KOPT-K1 (cell line): ENCODE results near the gene MAP3K4.
A peak's percentile ranks its signal among the peaks of the same experiment; 100 is the strongest.

Experiments
- H3K27ac ChIP-seq: fragments of 200-600 bp; sonication (generic); 2 replicates; pipeline ENCODE4 v1.5.1; 2016; ENCODE audit warnings: antibody characterized with exemption, mild to moderate bottlenecking, low read depth, low read length; ENCODE audit not compliant: poor library complexity, severe bottlenecking
- H3K36me3 ChIP-seq: fragments of 200-600 bp; sonication (generic); 2 replicates; pipeline ENCODE4 v1.5.1; 2017; ENCODE audit warnings: antibody characterized with exemption, mild to moderate bottlenecking, low read length, moderate library complexity; ENCODE audit not compliant: insufficient read depth
- H3K9me3 ChIP-seq: fragments of 200-600 bp; sonication (generic); 2 replicates; pipeline ENCODE4 v1.5.1; 2017; ENCODE audit warnings: antibody characterized with exemption, low read length, mild to moderate bottlenecking; ENCODE audit not compliant: insufficient read depth, poor library complexity, severe bottlenecking

The MAP3K4 gene

DNA sequence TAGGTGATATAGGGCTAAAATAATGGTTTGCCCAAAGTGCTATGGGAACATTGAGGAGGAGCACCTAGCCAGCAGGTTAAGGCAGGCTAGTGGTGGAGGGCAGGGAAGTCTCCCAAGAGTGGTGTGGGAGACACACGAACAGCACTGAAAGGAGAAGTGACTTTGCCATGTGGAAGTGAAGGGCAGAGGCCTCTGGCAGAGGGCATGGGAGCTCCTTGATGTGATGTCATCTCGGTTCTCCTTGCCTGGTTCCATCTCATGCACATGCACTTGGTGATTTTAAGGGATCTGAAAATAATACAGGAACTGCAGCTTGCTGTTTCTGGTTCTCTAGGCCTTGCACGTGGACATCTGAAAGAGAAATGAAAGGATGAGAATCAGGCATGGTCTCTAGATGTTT lies 4.7 kb upstream of the MAP3K4 start:
- Histone ChIP-seq H3K9me3 (peaks cover 22% of the 10 kb centered on the region), H3K36me3 (no peaks in the 10 kb centered on the region), H3K27ac (no peak overlapping the region)

DNA sequence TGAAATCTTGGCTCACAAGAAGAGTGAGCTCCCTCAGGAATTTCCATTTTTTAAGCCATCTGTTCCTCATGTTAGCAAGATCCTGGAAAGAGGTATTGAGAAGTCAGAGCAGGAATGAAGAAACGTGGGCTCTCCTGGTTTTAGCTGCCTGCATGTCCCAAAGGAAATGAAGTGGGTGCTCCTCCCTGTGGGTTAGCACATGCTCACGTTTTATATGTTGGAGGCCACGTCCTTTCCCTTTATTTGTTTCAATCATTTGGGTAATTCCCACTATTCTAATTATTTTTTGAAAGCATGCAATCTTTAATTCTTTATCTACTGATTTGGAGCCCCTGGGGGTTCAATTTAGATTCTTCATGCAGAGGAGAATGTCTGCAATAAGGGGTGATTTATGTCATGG lies 4.3 kb upstream of the MAP3K4 start:
- peaks cover 21% of the 10 kb centered on the region for H3K9me3 ChIP-seq
- H3K27ac ChIP-seq = no peak overlapping the region
- H3K36me3 ChIP-seq = no peaks in the 10 kb centered on the region

DNA sequence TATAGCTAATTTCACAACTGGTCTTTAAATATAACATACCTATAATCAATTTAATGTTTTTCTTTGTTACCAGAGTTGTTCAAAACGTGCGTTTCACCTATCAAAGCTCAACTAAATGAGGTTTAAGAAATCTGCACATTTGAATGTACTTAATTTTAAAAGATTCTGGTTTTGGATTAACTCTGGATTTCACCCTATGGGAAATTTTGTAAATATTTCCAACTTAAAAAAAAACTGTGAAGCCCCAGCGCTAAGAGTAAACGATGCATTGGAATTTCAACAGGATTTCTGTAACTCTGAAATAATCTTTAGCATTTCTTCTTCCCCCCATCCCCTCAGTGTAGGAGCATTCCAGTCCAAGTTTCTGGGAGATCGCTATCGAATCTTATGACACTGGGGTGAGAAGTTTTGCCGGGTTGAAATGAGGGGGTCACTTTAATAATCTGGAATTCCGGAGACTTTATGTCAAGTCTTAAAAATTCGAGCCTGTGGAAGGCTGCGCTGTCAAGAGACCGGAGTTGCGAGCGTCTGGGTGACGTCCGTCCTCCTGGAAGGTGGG lies 643 bp upstream of the MAP3K4 start:
- peak overlapping the region; percentile 60 for H3K27ac ChIP-seq
- no peaks in the 10 kb centered on the region for H3K9me3 ChIP-seq
- H3K36me3 ChIP-seq = no peaks in the 10 kb centered on the region

DNA sequence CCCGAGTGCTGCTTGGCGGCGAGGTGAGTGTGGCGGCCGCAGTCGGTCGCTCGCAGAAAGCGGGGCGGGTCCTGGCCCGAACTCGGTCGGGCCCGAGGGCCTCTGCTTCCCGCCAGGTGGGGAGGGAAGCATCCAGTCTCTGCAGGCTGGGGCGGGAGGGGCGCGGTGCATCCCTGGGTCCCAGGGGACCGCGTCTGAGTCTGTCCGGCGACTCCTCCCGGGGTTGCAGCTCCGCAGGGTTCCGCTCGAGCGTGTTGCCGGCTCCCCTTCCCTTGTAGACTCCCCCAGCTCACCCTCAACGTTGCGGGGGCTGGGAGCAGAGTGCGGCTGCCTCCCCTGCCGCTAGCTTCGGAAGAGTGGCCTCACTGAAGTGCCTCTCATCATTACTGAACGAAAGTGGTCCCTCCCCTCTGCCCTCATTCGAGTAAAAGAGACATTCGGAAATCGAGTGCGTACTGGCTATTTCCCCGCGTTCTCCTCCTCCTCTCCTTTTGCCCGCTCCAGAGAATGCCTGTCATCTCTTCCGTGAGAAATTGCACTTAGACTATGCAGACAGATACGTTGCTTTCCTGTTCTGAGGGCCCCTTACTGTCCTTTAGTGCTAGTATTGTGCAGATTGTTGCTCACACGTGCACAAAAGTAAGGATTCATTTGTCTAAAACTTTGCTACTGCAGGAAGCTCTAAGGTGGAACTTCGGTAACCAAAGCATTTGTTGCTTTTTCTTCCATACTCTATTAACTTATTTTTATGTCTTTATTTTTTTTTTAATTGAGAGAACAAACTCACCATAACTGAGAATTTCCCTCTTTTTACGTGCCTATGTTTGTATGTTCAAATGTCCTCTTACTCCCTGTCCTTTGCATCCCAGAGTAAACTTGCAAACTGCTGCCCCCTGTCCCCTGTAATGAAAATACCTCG lies 751 bp downstream of the MAP3K4 start:
- Histone ChIP-seq H3K36me3 (no peaks in the 10 kb centered on the region), H3K27ac (peak overlapping the region; percentile 60), H3K9me3 (no peaks in the 10 kb centered on the region)

DNA sequence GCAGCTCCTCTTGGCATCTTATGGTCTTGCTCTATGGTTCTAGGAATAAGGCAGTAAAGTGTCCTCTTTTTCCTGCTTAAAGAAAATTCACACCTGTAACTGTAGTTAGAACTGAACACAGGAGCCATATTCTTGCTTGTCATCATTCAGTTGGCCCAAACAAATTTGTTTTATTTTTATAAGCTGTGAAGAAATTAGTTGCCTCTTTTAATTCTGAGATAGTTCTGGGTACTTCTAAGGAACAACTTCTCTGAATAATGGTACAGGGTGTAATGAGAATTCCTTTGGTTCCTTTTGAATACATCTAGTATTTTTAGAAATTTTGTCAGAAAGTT lies 1.4 kb downstream of the MAP3K4 start:
- Histone ChIP-seq H3K27ac (peak overlapping the region; percentile 60), H3K36me3 (0 out of 2 replicates have a peak, but pooled peaks cover 4% of the 10 kb centered on the region), H3K9me3 (no peaks in the 10 kb centered on the region)

DNA sequence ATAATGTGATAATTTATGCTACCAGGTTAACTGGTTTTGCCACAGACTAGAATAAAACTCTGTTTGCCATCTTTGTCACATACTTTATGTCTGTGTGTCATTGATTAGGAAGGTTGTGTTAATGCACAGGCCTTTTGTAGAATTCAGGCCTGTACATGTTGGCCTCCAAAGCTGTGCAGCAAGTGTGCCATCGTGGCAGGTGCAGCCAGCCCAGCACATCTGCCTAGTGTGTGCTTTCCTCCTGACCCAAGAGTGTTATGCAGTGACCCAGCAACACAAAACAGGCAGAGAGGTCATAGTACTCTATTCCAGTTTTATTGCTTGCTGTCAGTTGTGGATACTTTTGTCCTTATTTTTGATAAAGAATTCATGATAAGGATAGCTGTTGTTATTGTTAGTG lies 3.7 kb downstream of the MAP3K4 start:
- H3K27ac ChIP-seq = no peak overlapping the region
- 0 out of 2 replicates have a peak, but pooled peaks cover 4% of the 10 kb centered on the region for H3K36me3 ChIP-seq
- H3K9me3 ChIP-seq = no peaks in the 10 kb centered on the region

DNA sequence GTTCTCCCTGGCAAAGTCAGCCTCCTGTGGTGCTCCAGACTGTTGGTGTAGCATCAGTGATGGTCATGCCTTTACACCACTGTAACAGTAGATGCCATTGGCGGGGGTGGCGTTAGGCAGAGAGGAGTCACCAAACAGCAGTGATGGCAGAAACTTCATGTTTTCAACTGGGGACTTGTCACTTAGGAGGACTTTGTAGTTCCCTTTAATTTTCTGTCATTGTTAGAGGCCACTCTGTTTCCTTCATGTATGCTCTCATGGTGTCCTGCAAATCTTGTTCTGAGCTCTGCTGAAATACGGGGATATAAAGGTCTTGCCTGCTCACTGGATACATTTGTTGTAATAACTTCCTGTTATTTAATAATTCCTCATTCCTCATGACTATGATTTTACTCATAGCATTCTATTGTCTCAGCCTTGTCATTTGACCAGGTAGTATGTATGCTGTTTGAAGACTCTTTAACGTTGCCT lies 4.6 kb downstream of the MAP3K4 start:
- no peaks in the 10 kb centered on the region for H3K9me3 ChIP-seq
- 0 out of 2 replicates have a peak, but pooled peaks cover 4% of the 10 kb centered on the region for H3K36me3 ChIP-seq
- no peak overlapping the region for H3K27ac ChIP-seq

DNA sequence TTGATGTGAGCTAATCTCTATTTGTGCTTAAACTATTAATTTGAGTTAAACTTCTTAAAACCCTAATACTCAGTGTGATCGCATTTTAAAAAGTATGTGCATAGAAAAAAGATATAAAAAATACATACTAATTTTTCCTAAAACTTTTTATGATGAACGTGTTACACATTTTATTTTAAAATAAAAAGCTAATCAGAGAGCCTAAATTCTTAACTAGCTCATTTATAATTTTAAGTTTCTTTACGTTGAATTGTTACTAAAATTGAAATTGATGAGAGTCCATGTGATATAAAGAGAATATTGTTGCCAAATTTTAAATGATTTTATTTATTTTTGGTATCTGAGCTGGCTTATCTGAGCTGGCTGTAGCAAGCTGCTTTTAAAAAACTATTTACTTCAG lies 6.6 kb downstream of the MAP3K4 start:
- H3K27ac ChIP-seq = no peak overlapping the region
- H3K36me3 ChIP-seq = 0 out of 2 replicates have a peak, but pooled peaks cover 4% of the 10 kb centered on the region
- no peaks in the 10 kb centered on the region for H3K9me3 ChIP-seq

DNA sequence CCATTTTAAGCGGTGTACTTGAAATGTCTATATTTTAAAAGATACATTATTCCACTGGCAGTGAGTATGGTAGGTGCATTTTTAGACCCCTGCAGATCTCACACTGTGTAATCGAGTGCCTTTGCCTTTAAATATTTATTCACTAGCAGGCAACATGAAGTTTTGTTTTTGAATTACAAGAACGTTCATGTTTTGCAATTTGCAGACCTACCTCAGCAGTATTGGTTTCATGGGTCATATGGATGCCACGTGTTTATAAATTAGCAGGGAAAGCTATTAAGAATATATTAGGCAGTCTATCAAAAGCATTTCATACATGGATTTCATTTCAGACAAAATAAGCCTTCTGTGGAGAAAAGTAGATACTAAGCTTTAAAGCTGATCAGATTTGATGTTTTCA lies 7.2 kb downstream of the MAP3K4 start:
- Histone ChIP-seq H3K27ac (no peak overlapping the region), H3K36me3 (0 out of 2 replicates have a peak, but pooled peaks cover 4% of the 10 kb centered on the region)

DNA sequence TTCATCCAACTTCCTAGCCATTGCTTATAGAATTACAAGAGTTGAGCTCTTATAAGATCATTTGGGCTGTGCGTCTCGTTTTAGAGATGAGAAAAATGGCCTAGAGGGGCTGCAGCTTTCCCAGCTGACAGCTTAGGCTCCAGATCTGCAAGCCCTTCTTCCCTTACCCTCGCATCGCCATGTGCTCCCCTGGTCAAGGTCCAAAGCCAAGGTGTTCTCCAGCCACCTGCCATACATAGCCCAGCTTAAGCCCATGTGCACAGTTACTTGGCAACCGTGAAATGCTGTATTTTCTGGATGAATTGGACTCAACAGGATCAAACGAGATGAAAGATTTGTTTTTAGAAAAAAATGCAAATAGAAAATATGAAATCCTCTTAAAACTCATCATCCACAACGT lies 7.9 kb downstream of the MAP3K4 start:
- no peak overlapping the region for H3K27ac ChIP-seq

More for the DNA sequence above, 7.2 kb downstream of the MAP3K4 start:
- H3K9me3 ChIP-seq = no peaks in the 10 kb centered on the region

DNA sequence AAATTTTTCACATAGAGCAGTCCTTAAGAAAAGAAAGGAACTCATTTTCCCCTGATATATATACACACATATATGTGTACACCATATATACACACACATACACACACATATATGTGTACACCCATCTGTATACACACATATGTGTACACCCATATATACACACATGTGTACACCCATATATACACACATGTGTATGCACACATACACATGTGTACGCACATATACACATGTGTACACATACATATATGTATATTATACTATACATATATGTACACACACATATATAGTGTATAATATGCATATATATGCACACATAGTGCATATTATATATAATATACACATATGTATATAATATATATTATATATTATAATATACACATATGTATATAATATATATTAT lies 9.1 kb downstream of the MAP3K4 start:
- Histone ChIP-seq H3K27ac (no peak overlapping the region), H3K36me3 (0 out of 2 replicates have a peak, but pooled peaks cover 4% of the 10 kb centered on the region), H3K9me3 (no peaks in the 10 kb centered on the region)

More for the DNA sequence above, 7.9 kb downstream of the MAP3K4 start:
- H3K36me3 ChIP-seq = 0 out of 2 replicates have a peak, but pooled peaks cover 4% of the 10 kb centered on the region
- H3K9me3 ChIP-seq = no peaks in the 10 kb centered on the region

DNA sequence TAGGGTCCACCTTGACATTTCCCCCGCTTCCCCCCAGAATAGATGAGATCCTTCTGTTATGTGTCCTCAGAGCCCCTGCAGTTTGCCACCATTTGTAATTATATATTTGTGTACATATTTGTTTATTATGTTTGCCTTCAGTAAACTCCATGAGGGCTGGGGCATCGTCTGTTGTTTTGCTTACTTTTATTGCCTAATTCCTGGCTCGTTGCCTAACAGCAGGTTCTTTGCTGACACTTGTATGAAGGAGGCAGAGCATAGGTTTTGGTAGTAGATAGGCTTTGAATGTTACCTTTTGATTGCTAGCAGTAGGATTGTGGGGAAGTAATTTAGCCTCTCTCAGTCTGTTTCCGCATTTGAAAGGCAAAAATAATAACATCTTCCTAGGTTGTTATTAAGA lies 9.9 kb downstream of the MAP3K4 start:
- Histone ChIP-seq H3K27ac (no peak overlapping the region), H3K9me3 (no peaks in the 10 kb centered on the region), H3K36me3 (0 out of 2 replicates have a peak, but pooled peaks cover 4% of the 10 kb centered on the region)

DNA sequence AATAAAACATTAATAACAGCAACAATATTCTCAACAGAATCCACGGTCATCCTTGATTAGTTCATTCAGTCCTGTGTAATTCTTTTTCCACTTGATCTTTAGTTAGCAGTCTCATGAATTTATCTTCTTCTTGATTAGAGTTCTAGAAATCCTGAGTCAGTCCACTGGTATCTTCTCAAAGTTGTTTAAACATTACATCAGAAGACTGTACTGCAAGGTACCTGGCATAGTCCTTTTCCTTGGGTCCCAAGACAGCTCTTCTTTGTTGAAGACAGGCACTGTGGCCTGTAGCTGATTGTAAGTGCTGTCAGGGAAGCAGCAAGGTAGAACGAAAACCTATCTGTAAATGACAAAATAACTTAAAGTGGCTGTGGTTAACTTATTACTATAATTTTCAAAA lies 11.8 kb downstream of the MAP3K4 start:
- no peak overlapping the region for H3K27ac ChIP-seq
- H3K9me3 ChIP-seq = no peaks in the 10 kb centered on the region

DNA sequence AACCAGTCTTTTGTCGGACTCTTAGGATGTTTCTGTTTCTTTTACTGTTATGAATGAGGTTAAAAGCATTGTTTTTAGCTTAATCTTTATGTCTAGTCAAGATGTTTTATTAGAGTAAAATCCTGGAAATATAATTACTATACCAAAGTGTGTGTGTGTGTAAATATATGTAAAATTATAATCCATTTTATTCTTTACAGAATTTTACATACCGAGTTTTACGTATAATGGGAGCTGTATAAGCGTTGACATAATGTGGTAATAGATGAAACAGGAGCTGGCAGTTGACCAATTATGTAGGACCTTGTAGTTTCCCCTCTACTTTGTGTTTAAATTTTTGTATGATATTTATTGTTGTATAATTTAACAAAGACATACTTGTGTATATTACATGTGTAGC lies 16.7 kb downstream of the MAP3K4 start:
- no peaks in the 10 kb centered on the region for H3K9me3 ChIP-seq
- no peaks in the 10 kb centered on the region for H3K36me3 ChIP-seq
- H3K27ac ChIP-seq = no peak overlapping the region

More for the DNA sequence above, 11.8 kb downstream of the MAP3K4 start:
- H3K36me3 ChIP-seq = no peaks in the 10 kb centered on the region

DNA sequence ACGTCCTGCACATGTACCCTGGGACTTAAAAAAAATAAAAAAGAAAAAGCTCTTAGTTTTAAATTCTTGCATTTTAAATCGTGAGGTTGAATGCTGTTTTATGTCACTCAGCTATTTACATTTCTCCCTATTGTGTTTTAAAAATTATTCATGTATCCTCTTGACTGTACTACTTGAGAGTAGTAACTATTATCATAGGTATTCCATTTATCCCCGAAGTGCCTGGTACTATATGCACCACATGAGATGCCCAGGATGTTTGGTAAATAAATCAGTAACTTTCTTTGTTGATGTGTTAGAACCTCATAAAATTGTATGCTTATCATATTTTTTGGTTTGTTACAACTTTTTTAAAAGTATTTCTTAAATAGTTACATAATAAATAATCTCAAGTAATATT lies 18.4 kb downstream of the MAP3K4 start:
- no peak overlapping the region for H3K27ac ChIP-seq
- H3K36me3 ChIP-seq = peaks cover under 1% of the 10 kb centered on the region; the same call in 1 of the 2 replicates
- peaks cover 1% of the 10 kb centered on the region for H3K9me3 ChIP-seq
